ENCODE results near the gene P2RX3. TPM values are rescaled to one million over a fixed set of nuclear protein-coding genes. Genes with fewer than 3 reads are reported as not detected.

Gene P2RX3
- total and polyA plus RNA-seq, 2 experiments from 2014 or later = not detected

DNA sequence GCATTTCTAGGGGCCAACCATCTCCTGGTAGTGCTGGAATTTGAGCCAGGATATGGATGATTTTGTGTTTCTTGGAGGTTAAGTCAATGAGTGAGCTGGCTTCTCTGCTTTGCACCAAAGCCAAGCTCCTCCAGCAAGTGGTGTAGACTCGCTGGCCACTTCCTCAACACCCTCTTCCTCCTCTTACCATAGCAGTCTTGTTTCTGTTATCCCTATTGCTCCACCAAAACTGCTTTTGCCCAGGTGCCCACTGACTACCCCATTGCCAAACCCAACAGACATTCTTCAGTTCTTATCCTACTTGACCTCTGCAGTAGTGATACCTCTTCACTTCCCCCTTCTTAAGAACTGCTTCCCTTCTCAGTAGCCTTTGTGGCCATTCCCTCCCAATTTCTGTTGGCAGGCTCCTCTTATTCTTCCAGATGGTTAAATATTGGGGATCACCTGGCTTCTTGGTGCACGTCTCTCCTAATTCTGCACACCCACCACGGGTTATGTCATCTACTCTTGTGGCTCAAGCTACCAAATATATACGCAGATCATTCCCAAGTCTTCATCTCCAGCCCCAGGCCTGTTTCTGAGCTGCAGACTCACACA lies 59.3 kb downstream of the P2RX3 start:
- WGBS (ENCODE audit: low lambda C conversion rate, missing lambda C conversion rate) = 90% methylated on average over 4 of the region's 4 CpGs
- no peaks in the 10 kb centered on the region for H3K4me1 ChIP-seq (ENCODE audit: insufficient read depth)

GRCh38 chr11:57399221-57399620 lies 61.1 kb downstream of the P2RX3 start:
- Histone ChIP-seq H3K4me3 (no peak overlapping the region), H4K20me1 (ENCODE audit: insufficient read depth, poor library complexity, severe bottlenecking) (no peaks in the 10 kb centered on the region), H3K4me2 (no peak overlapping the region), H3K27me3 (peaks cover 10% of the 10 kb centered on the region), H3K4me1 (ENCODE audit: insufficient read depth) (no peaks in the 10 kb centered on the region), H2AFZ (no peak overlapping the region), H3K9me2 (replicated peaks; ENCODE audit: insufficient read depth) (no peaks in the 10 kb centered on the region), H3K79me2 (no peaks in the 10 kb centered on the region), H3K36me3 (replicated peaks; ENCODE audit: insufficient read depth, low read depth) (no peaks in the 10 kb centered on the region), H3K27ac (no peak overlapping the region), H3K9me3 (ENCODE audit: low read depth) (no peaks in the 10 kb centered on the region)
- WGBS (ENCODE audit: low lambda C conversion rate, missing lambda C conversion rate) = 85% methylated on average over 5 of the region's 5 CpGs
- TF ChIP-seq EZH2phosphoT487 (IDR thresholded peaks at IDR 0.05; ENCODE audit: low read depth, severe bottlenecking, unreplicated experiment) (no peak), EZH2 (IDR thresholded peaks at IDR 0.05; ENCODE audit: borderline replicate concordance) (no peak)
- TF ChIP-seq, protein P1, sequence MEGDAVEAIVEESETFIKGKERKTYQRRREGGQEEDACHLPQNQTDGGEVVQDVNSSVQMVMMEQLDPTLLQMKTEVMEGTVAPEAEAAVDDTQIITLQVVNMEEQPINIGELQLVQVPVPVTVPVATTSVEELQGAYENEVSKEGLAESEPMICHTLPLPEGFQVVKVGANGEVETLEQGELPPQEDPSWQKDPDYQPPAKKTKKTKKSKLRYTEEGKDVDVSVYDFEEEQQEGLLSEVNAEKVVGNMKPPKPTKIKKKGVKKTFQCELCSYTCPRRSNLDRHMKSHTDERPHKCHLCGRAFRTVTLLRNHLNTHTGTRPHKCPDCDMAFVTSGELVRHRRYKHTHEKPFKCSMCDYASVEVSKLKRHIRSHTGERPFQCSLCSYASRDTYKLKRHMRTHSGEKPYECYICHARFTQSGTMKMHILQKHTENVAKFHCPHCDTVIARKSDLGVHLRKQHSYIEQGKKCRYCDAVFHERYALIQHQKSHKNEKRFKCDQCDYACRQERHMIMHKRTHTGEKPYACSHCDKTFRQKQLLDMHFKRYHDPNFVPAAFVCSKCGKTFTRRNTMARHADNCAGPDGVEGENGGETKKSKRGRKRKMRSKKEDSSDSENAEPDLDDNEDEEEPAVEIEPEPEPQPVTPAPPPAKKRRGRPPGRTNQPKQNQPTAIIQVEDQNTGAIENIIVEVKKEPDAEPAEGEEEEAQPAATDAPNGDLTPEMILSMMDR (IDR thresholded peaks at IDR 0.05; ENCODE audit: poor library complexity) = no peak
- no peak for DNase-seq (ENCODE audit: low spot score)

More for the DNA sequence above, 59.3 kb downstream of the P2RX3 start:
- no peak for DNase-seq (ENCODE audit: low spot score)
- TF ChIP-seq, protein P1 (IDR thresholded peaks at IDR 0.05; ENCODE audit: poor library complexity) = no peak
- no peak for TF ChIP-seq EZH2phosphoT487 (IDR thresholded peaks at IDR 0.05; ENCODE audit: low read depth, severe bottlenecking, unreplicated experiment)
- no peak for TF ChIP-seq EZH2 (IDR thresholded peaks at IDR 0.05; ENCODE audit: borderline replicate concordance)
- no peaks in the 10 kb centered on the region for H4K20me1 ChIP-seq (ENCODE audit: insufficient read depth, poor library complexity, severe bottlenecking)
- H3K79me2 ChIP-seq = no peaks in the 10 kb centered on the region
- H3K27ac ChIP-seq = no peak overlapping the region
- no peaks in the 10 kb centered on the region for H3K9me2 ChIP-seq (replicated peaks; ENCODE audit: insufficient read depth)
- H3K27me3 ChIP-seq = peaks cover 10% of the 10 kb centered on the region
- H2AFZ ChIP-seq = no peak overlapping the region
- H3K36me3 ChIP-seq (replicated peaks; ENCODE audit: insufficient read depth, low read depth) = no peaks in the 10 kb centered on the region
- H3K9me3 ChIP-seq (ENCODE audit: low read depth) = no peaks in the 10 kb centered on the region
- no peak overlapping the region for H3K4me3 ChIP-seq
- H3K4me2 ChIP-seq = no peak overlapping the region

GRCh38 chr11:57399972-57400578 lies 61.9 kb downstream of the P2RX3 start:
- WGBS (ENCODE audit: low lambda C conversion rate, missing lambda C conversion rate) = 71% methylated on average over 4 of the region's 4 CpGs
- Histone ChIP-seq H3K36me3 (replicated peaks; ENCODE audit: insufficient read depth, low read depth) (no peaks in the 10 kb centered on the region), H3K27ac (peak overlapping the region; percentile 61), H3K4me1 (ENCODE audit: insufficient read depth) (no peaks in the 10 kb centered on the region), H3K4me2 (no peak overlapping the region), H3K4me3 (no peak overlapping the region), H3K27me3 (peaks cover 10% of the 10 kb centered on the region), H2AFZ (no peak overlapping the region), H3K9me2 (replicated peaks; ENCODE audit: insufficient read depth) (no peaks in the 10 kb centered on the region), H3K9me3 (ENCODE audit: low read depth) (no peaks in the 10 kb centered on the region), H4K20me1 (ENCODE audit: insufficient read depth, poor library complexity, severe bottlenecking) (no peaks in the 10 kb centered on the region), H3K79me2 (no peaks in the 10 kb centered on the region)
- TF ChIP-seq EZH2phosphoT487 (IDR thresholded peaks at IDR 0.05; ENCODE audit: low read depth, severe bottlenecking, unreplicated experiment) (no peak), EZH2 (IDR thresholded peaks at IDR 0.05; ENCODE audit: borderline replicate concordance) (no peak)
- TF ChIP-seq, protein P1 (IDR thresholded peaks at IDR 0.05; ENCODE audit: poor library complexity) = no peak
- DNase-seq (ENCODE audit: low spot score) = peak; percentile 26
